Panc1 (cell line): ENCODE measurements around the gene FNTB. TPM values are rescaled to one million over a fixed set of nuclear protein-coding genes. Genes with fewer than 3 reads are reported as not detected.

ENCODE experiments used
- ATAC-seq: fragments of 200-7000 bp; cut with Tn5 transposase; 2 replicates; pipeline ENCODE4 v1.9.1; 2020; ENCODE audit warnings: mild to moderate bottlenecking, moderate library complexity
- BruUV-seq: library from RNA; stranded (reverse); fragments of 400-500 nt; replicated peaks from 2 replicates; lab custom pipeline; 2021; lab: Mats Ljungman, UMichigan
- CTCF ChIA-PET: fragments of 300-600 bp; sonication (Branson Sonifier 250); formaldehyde crosslinking; loops from one replicate; lab custom pipeline; 2022; ENCODE audit warnings: antibody characterized with exemption; lab: Charles Lee
- POLR2A ChIA-PET: fragments of 300-600 bp; sonication (Branson Sonifier 250); formaldehyde crosslinking; loops from one replicate; lab custom pipeline; 2022; ENCODE audit warnings: antibody characterized with exemption; lab: Charles Lee
- DNase-seq: peaks from one replicate; pipeline ENCODE4 v3.0.0-alpha.2; 2010; ENCODE audit warnings: low read depth, low spot score
- H3K27ac ChIP-seq: 2 replicates; pipeline ENCODE4 v1.5.1; 2011; ENCODE audit warnings: mild to moderate bottlenecking, low read length, inconsistent platforms
- H3K27me3 ChIP-seq: fragments of 200-500 bp; sonication (Bioruptor generic); 2 replicates; pipeline ENCODE4 v1.6.0; 2014; ENCODE audit warnings: low read length, inconsistent platforms; ENCODE audit not compliant: control insufficient read depth, insufficient read depth
- H3K36me3 ChIP-seq: fragments of 200-500 bp; sonication (Bioruptor generic); 2 replicates; pipeline ENCODE4 v1.5.1; 2014; ENCODE audit warnings: inconsistent platforms, mild to moderate bottlenecking, low read length, moderate library complexity; ENCODE audit not compliant: control insufficient read depth, insufficient read depth
- H3K4me1 ChIP-seq: 2 replicates; pipeline ENCODE4 v1.5.1; 2011; ENCODE audit warnings: inconsistent platforms, mild to moderate bottlenecking, low read length, moderate library complexity; ENCODE audit not compliant: control insufficient read depth, insufficient read depth
- H3K4me3 ChIP-seq, 2 experiments: 2 replicates each; pipeline ENCODE4 v1.5.1; 2011 to 2012; ENCODE audit warnings: low read depth in 2 of 2, low read length in 2 of 2, mild to moderate bottlenecking in 2 of 2, inconsistent platforms in 1 of 2, moderate library complexity in 1 of 2
- H3K9me3 ChIP-seq: fragments of 200-500 bp; sonication (Bioruptor generic); 2 replicates; pipeline ENCODE4 v1.5.1; 2014; ENCODE audit warnings: low read depth, mild to moderate bottlenecking, inconsistent platforms, low read length, moderate library complexity; ENCODE audit not compliant: control insufficient read depth, insufficient read depth
- CTCF ChIP-seq: fragments of 450-650 bp; IDR thresholded peaks from 2 replicates; pipeline ENCODE4 v1.5.1; 2017; ENCODE audit warnings: mild to moderate bottlenecking
- POLR2AphosphoS5 ChIP-seq: IDR thresholded peaks from 2 replicates; pipeline ENCODE4 v1.6.1; 2012; ENCODE audit warnings: mild to moderate bottlenecking, low read depth, low read length, moderate library complexity
- REST ChIP-seq, 2 experiments: IDR thresholded peaks; 2 replicates each; pipeline ENCODE4 v1.6.1; 2011 to 2012; ENCODE audit warnings: low read depth in 2 of 2, control low read depth in 1 of 2, low read length in 1 of 2, mild to moderate bottlenecking in 1 of 2, moderate library complexity in 1 of 2; ENCODE audit not compliant: insufficient read depth in 1 of 2
- SIN3A ChIP-seq: IDR thresholded peaks from 2 replicates; pipeline ENCODE4 v1.6.1; 2012; ENCODE audit warnings: low read depth, mild to moderate bottlenecking, low read length, moderate library complexity, borderline replicate concordance; ENCODE audit not compliant: insufficient read depth
- TCF7L2 ChIP-seq: IDR thresholded peaks from 2 replicates; pipeline ENCODE4 v1.6.1; 2011; ENCODE audit warnings: mild to moderate bottlenecking, low read depth, low read length, inconsistent platforms
- in situ Hi-C: cut with HindIII; loops from 2 replicates; pipeline ENCODE4 v1.10.0; 2016; ENCODE audit warnings: low sequenced_read_pairs, low pct_unique_long_range_greater_than_20kb
- intact Hi-C: fragments of 100-400 bp; cut with micrococcal nuclease; formaldehyde crosslinking; loops from one replicate; pipeline ENCODE4 v1.10.0; 2022; ENCODE audit not compliant: unreplicated experiment
- total RNA-seq: library from RNA; stranded (reverse); gene quantifications from one replicate; pipeline ENCODE4 v1.2.1, GENCODE V29; 2021; ENCODE audit not compliant: unreplicated experiment

The FNTB gene
- total RNA-seq, 1 experiment from 2014 or later = 13.3 TPM

GRCh38 chr14:65104791-65105190 is 118.1 kb downstream of the FNTB start:
- ChIA-PET POLR2A (no interaction called here), CTCF (no interaction called here)
- intact Hi-C loops = no loop called here

GRCh38 chr14:65106316-65106715 is 119.6 kb downstream of the FNTB start:
- intact Hi-C loops = no loop called here
- DNase-seq (no peak), ATAC-seq (no peak)
- H3K4me1 ChIP-seq = 0 out of 2 replicates have a peak, but pooled peaks cover 2% of the 10 kb centered on the region
- peaks cover 3% of the 10 kb centered on the region; the same call in 1 of the 2 replicates for H3K36me3 ChIP-seq
- H3K27ac ChIP-seq = no peak overlapping the region
- H3K9me3 ChIP-seq = no peaks in the 10 kb centered on the region
- CTCF ChIA-PET = no interaction called here
- no TSS peak for BruUV-seq
- no peaks in the 10 kb centered on the region for H3K27me3 ChIP-seq
- POLR2A ChIA-PET = no interaction called here
- TF ChIP-seq CTCF (no peak), SIN3A (no peak), TCF7L2 (no peak), POLR2AphosphoS5 (no peak), REST (IDR thresholded peaks at IDR 0.05; ENCODE audit: insufficient read depth in 1 of 2, low read depth in 2 of 2, low read length in 1 of 2) (no peak)
- H3K4me3 ChIP-seq = no peak overlapping the region
- in situ Hi-C loops = no loop called here

More at GRCh38 chr14:65104791-65105190, 118.1 kb downstream of the FNTB start:
- DNase-seq (no peak), ATAC-seq (no peak)
- Histone ChIP-seq H3K36me3 (peaks cover 3% of the 10 kb centered on the region; the same call in 1 of the 2 replicates), H3K4me1 (peaks cover 6% of the 10 kb centered on the region; the same call in 1 of the 2 replicates), H3K27me3 (no peaks in the 10 kb centered on the region), H3K27ac (no peak overlapping the region), H3K4me3 (no peak overlapping the region), H3K9me3 (no peaks in the 10 kb centered on the region)
- BruUV-seq = no TSS peak
- TF ChIP-seq REST (IDR thresholded peaks at IDR 0.05; ENCODE audit: insufficient read depth in 1 of 2, low read depth in 2 of 2, low read length in 1 of 2) (no peak), POLR2AphosphoS5 (no peak), SIN3A (no peak), CTCF (no peak), TCF7L2 (no peak)
- in situ Hi-C loops = no loop called here
